Left forelimb (tissue), 1 donor: Measurements from ENCODE around the gene MSI1.

Experiments
- DNase-seq: peaks from one replicate; pipeline ENCODE4 v3.0.0-alpha.2; 2018; ENCODE audit warnings: low spot score

The MSI1 gene

GRCh38 chr12:120376934-120377572, 8.1 kb upstream of the MSI1 start:
- DNase-seq, result no peak

- DNase-seq, result no peak
Measured at GRCh38 chr12:120376416-120376815, 7.5 kb upstream of the MSI1 start.

GRCh38 chr12:120376009-120376408, 7.0 kb upstream of the MSI1 start:
- DNase-seq, result no peak

GRCh38 chr12:120373683-120374082, 4.7 kb upstream of the MSI1 start:
- no peak for DNase-seq

GRCh38 chr12:120370343-120371243, 1.6 kb upstream of the MSI1 start:
- DNase-seq, result no peak

- DNase-seq, result no peak
Measured at GRCh38 chr12:120369603-120370342, 809 bp upstream of the MSI1 start.

- no peak for DNase-seq
Measured at GRCh38 chr12:120367924-120368788, 808 bp downstream of the MSI1 start.

- no peak for DNase-seq
Measured at GRCh38 chr12:120367233-120367923, 1.6 kb downstream of the MSI1 start.

GRCh38 chr12:120366845-120367232, 2.1 kb downstream of the MSI1 start:
- DNase-seq, result no peak

- DNase-seq, result no peak
Measured at GRCh38 chr12:120366341-120366705, 2.6 kb downstream of the MSI1 start.

GRCh38 chr12:120365675-120366340, 3.2 kb downstream of the MSI1 start:
- no peak for DNase-seq

- no peak for DNase-seq
Measured at GRCh38 chr12:120364487-120364886, 4.5 kb downstream of the MSI1 start.

GRCh38 chr12:120363274-120363855, 5.6 kb downstream of the MSI1 start:
- no peak for DNase-seq

- DNase-seq, result no peak
Measured at GRCh38 chr12:120362516-120363273, 6.3 kb downstream of the MSI1 start.

GRCh38 chr12:120361506-120362208, 7.3 kb downstream of the MSI1 start:
- peak; percentile 82 for DNase-seq

- DNase-seq, result no peak
Measured at GRCh38 chr12:120359128-120359527, 9.8 kb downstream of the MSI1 start.

- DNase-seq, result no peak
Measured at GRCh38 chr12:120358412-120359100, 10.4 kb downstream of the MSI1 start.

GRCh38 chr12:120357104-120357503, 11.9 kb downstream of the MSI1 start:
- DNase-seq, result no peak
